IMR-90 (cell line): Measurements from ENCODE around the gene NKD1. TPM values are rescaled to one million over a fixed set of nuclear protein-coding genes. Genes with fewer than 3 reads are reported as not detected.

ENCODE experiments used
- ATAC-seq: fragments of 200-7000 bp; cut with Tn5 transposase; 2 replicates; pipeline ENCODE4 v1.9.1; 2020; ENCODE audit warnings: low read depth, mild to moderate bottlenecking, moderate library complexity
- BruUV-seq: library from RNA; stranded (reverse); fragments of 400-500 nt; replicated peaks from 2 replicates; lab custom pipeline; 2021; lab: Mats Ljungman, UMichigan
- CTCF ChIA-PET: fragments of 300-600 bp; formaldehyde crosslinking; extraction: SDS; loops from one replicate; lab custom pipeline; 2021; ENCODE audit warnings: antibody characterized with exemption; lab: Yijun Ruan, JAX
- POLR2A ChIA-PET: fragments of 300-600 bp; sonication (Branson Sonifier 250); formaldehyde crosslinking; loops from one replicate; lab custom pipeline; 2022; ENCODE audit warnings: antibody characterized with exemption; ENCODE audit not compliant: unreplicated experiment; lab: Charles Lee
- DNase-seq: peaks from one replicate; pipeline ENCODE4 v3.0.0; 2013
- H2AFZ ChIP-seq: replicated peaks from 2 replicates; pipeline ENCODE3; 2013; ENCODE audit warnings: low read length, mild to moderate bottlenecking; ENCODE audit not compliant: poor library complexity
- H2AK5ac ChIP-seq: 2 replicates; pipeline ENCODE4 v1.6.1; 2013; ENCODE audit warnings: low read depth, low read length, inconsistent platforms
- H2AK9ac ChIP-seq: replicated peaks from 2 replicates; pipeline ENCODE3; 2013; ENCODE audit warnings: mild to moderate bottlenecking, low read depth, low read length, moderate library complexity; ENCODE audit not compliant: poor library complexity
- H2BK120ac ChIP-seq: 2 replicates; pipeline ENCODE4 v1.6.1; 2013; ENCODE audit warnings: low read depth, low read length, inconsistent platforms
- H2BK15ac ChIP-seq: 3 replicates; pipeline ENCODE4 v1.6.1; 2013; ENCODE audit warnings: low read depth, low read length, inconsistent platforms
- H2BK20ac ChIP-seq: 2 replicates; pipeline ENCODE4 v1.6.1; 2013; ENCODE audit warnings: low read depth, mild to moderate bottlenecking, inconsistent platforms, low read length, moderate library complexity
- H2BK5ac ChIP-seq: 2 replicates; pipeline ENCODE4 v1.6.1; 2013; ENCODE audit warnings: mild to moderate bottlenecking, low read depth, low read length, inconsistent platforms; ENCODE audit not compliant: poor library complexity, severe bottlenecking
- H3K14ac ChIP-seq: replicated peaks from 2 replicates; pipeline ENCODE4 v1.6.1; 2013; ENCODE audit warnings: low read depth, low read length, inconsistent platforms
- H3K18ac ChIP-seq: 2 replicates; pipeline ENCODE4 v1.6.1; 2013; ENCODE audit warnings: low read depth, low read length, control low read depth
- H3K23ac ChIP-seq: 2 replicates; pipeline ENCODE4 v1.6.1; 2013; ENCODE audit warnings: low read depth, low read length, inconsistent platforms
- H3K27ac ChIP-seq: 2 replicates; pipeline ENCODE4 v1.5.1; 2013; ENCODE audit warnings: mild to moderate bottlenecking, control low read depth, low read length; ENCODE audit not compliant: insufficient read depth
- H3K27me3 ChIP-seq: 2 replicates; pipeline ENCODE4 v1.6.1; 2013; ENCODE audit warnings: low read length; ENCODE audit not compliant: control insufficient read depth, insufficient read depth
- H3K36me3 ChIP-seq: 2 replicates; pipeline ENCODE4 v1.6.1; 2013; ENCODE audit warnings: low read length, mixed read lengths; ENCODE audit not compliant: control insufficient read depth, insufficient read depth
- H3K4ac ChIP-seq: 2 replicates; pipeline ENCODE4 v1.6.1; 2013; ENCODE audit warnings: low read depth, low read length, inconsistent platforms
- H3K4me1 ChIP-seq: 2 replicates; pipeline ENCODE4 v1.6.1; 2013; ENCODE audit warnings: low read length, mixed read lengths; ENCODE audit not compliant: control insufficient read depth, insufficient read depth
- H3K4me2 ChIP-seq: 2 replicates; pipeline ENCODE4 v1.6.1; 2013; ENCODE audit warnings: low read depth, mild to moderate bottlenecking, control low read depth, low read length, moderate library complexity
- H3K4me3 ChIP-seq: 2 replicates; pipeline ENCODE4 v1.5.1; 2013; ENCODE audit warnings: low read depth, mild to moderate bottlenecking, control low read depth, low read length, moderate library complexity; ENCODE audit not compliant: insufficient read depth
- H3K56ac ChIP-seq: 2 replicates; pipeline ENCODE4 v1.6.1; 2013; ENCODE audit warnings: low read length, inconsistent platforms; ENCODE audit not compliant: insufficient read depth; ENCODE audit errors: extremely low read depth
- H3K79me1 ChIP-seq, 2 experiments: 2 replicates each; pipeline ENCODE4 v1.6.1; 2013; ENCODE audit warnings: low read length in 2 of 2, inconsistent platforms in 1 of 2, low read depth in 1 of 2
- H3K9ac ChIP-seq: 2 replicates; pipeline ENCODE4 v1.6.1; 2013; ENCODE audit warnings: low read depth, low read length, control low read depth
- H3K9me1 ChIP-seq: 2 replicates; pipeline ENCODE4 v1.6.1; 2013; ENCODE audit warnings: low read length, inconsistent platforms; ENCODE audit not compliant: insufficient read depth
- H3K9me3 ChIP-seq: 2 replicates; pipeline ENCODE4 v1.6.1; 2013; ENCODE audit warnings: low read length; ENCODE audit not compliant: control insufficient read depth, insufficient read depth
- H4K20me1 ChIP-seq: 2 replicates; pipeline ENCODE4 v1.6.1; 2013; ENCODE audit warnings: low read length, inconsistent platforms; ENCODE audit not compliant: insufficient read depth
- H4K5ac ChIP-seq: 2 replicates; pipeline ENCODE4 v1.6.1; 2013; ENCODE audit warnings: mild to moderate bottlenecking, low read depth, low read length, control low read depth
- H4K8ac ChIP-seq, 2 experiments: 2 replicates each; pipeline ENCODE4 v1.6.1; 2013; ENCODE audit warnings: low read depth in 2 of 2, low read length in 2 of 2, control low read depth in 1 of 2, inconsistent platforms in 1 of 2
- H4K91ac ChIP-seq: 2 replicates; pipeline ENCODE4 v1.6.1; 2013; ENCODE audit warnings: low read depth, low read length, inconsistent platforms; ENCODE audit not compliant: insufficient read depth
- CEBPB ChIP-seq: IDR thresholded peaks from 2 replicates; pipeline ENCODE4 v1.6.1; 2012; ENCODE audit warnings: low read depth, low read length, improper control_type of control experiment
- CHD1 ChIP-seq: IDR thresholded peaks from 2 replicates; pipeline ENCODE4 v1.6.1; 2012; ENCODE audit warnings: low read depth, low read length, improper control_type of control experiment
- CTCF ChIP-seq: conservative IDR thresholded peaks from 2 replicates; pipeline ENCODE4 v1.5.1; 2012; ENCODE audit warnings: mild to moderate bottlenecking, low read depth, low read length, improper control_type of control experiment
- ELK1 ChIP-seq: fragments of 150-350 bp; IDR thresholded peaks from 2 replicates; pipeline ENCODE4 v1.6.1; 2016; ENCODE audit warnings: low read depth, mild to moderate bottlenecking, low read length, moderate library complexity, borderline replicate concordance
- FOS ChIP-seq: fragments of 150-350 bp; IDR thresholded peaks from 2 replicates; pipeline ENCODE4 v1.6.1; 2016; ENCODE audit warnings: low read depth, low read length
- MAZ ChIP-seq: IDR thresholded peaks from 2 replicates; pipeline ENCODE4 v1.6.1; 2012; ENCODE audit warnings: low read depth, mild to moderate bottlenecking, low read length, improper control_type of control experiment, moderate library complexity, borderline replicate concordance
- MXI1 ChIP-seq: IDR thresholded peaks from 2 replicates; pipeline ENCODE4 v1.6.1; 2012; ENCODE audit warnings: low read depth, mild to moderate bottlenecking, low read length, moderate library complexity, borderline replicate concordance
- NFE2L2 ChIP-seq: fragments of 150-350 bp; IDR thresholded peaks from 2 replicates; pipeline ENCODE4 v1.6.1; 2016; ENCODE audit warnings: low read depth, mild to moderate bottlenecking, low read length
- POLR2A ChIP-seq: IDR thresholded peaks from 2 replicates; pipeline ENCODE4 v1.6.1; 2012; ENCODE audit warnings: mild to moderate bottlenecking, low read depth, low read length
- RAD21 ChIP-seq: IDR thresholded peaks from 2 replicates; pipeline ENCODE4 v1.6.1; 2012; ENCODE audit warnings: low read length, improper control_type of control experiment
- RCOR1 ChIP-seq: IDR thresholded peaks from 2 replicates; pipeline ENCODE4 v1.6.1; 2012; ENCODE audit warnings: mild to moderate bottlenecking, low read length, improper control_type of control experiment; ENCODE audit not compliant: insufficient replicate concordance
- RFX5 ChIP-seq: IDR thresholded peaks from 2 replicates; pipeline ENCODE4 v1.8.0; 2012; ENCODE audit warnings: low read depth, mild to moderate bottlenecking, low read length, moderate library complexity
- USF2 ChIP-seq: fragments of 150-350 bp; IDR thresholded peaks from 2 replicates; pipeline ENCODE4 v1.6.1; 2017; ENCODE audit warnings: mild to moderate bottlenecking, antibody characterized with exemption, low read length, low read depth
- WGBS, 2 experiments: methylation state at CpG; one replicate each; pipeline versions ENCODE4 v1.1.5 to v1.1.7; 2013; ENCODE audit warnings: missing lambda C conversion rate in 2 of 2; ENCODE audit not compliant: insufficient read length in 1 of 2; ENCODE audit errors: extremely low coverage in 2 of 2; 5-methylcytosine and 5-hydroxymethylcytosine counted together
- dilution Hi-C: fragments of 300-500 bp; cut with HindIII; formaldehyde crosslinking; loops from one replicate; pipeline ENCODE4 v1.14.3; 2018; ENCODE audit warnings: low sequenced_read_pairs; ENCODE audit not compliant: unreplicated experiment
- in situ Hi-C: fragments of 300-500 bp; cut with MboI; formaldehyde crosslinking; loops from 3 replicates; pipeline ENCODE4 v1.14.3; 2019; ENCODE audit warnings: low sequenced_read_pairs, inconsistent platforms, mixed read lengths
- intact Hi-C: fragments of 100-400 bp; cut with micrococcal nuclease; formaldehyde crosslinking; loops from 2 replicates; pipeline ENCODE4 v1.10.0; 2022
- polyA plus RNA-seq, 3 experiments: library from polyadenylated mRNA; depleted of rRNA; stranded (reverse); fragments of >200 nt; gene quantifications; 2 replicates each; pipeline ENCODE4 v1.2.3, GENCODE V29; 2012; ENCODE audit warnings: low replicate concordance in 1 of 3
- total RNA-seq: library from RNA; depleted of rRNA; stranded (reverse); fragments of >200 nt; gene quantifications from 2 replicates; pipeline ENCODE4 v1.2.3, GENCODE V29; 2012

The NKD1 gene
- total and polyA plus RNA-seq, 2 of the 4 experiments (the other 2 are of a cell fraction), result not detected

- Histone ChIP-seq H3K36me3 (no peaks in the 10 kb centered on the region), H3K23ac (no peak overlapping the region), H4K8ac (no peak overlapping the region), H4K5ac (no peak overlapping the region), H2AK5ac (no peak overlapping the region), H2BK5ac (no peak overlapping the region), H2BK20ac (no peak overlapping the region), H4K20me1 (no peaks in the 10 kb centered on the region), H3K4me3 (no peak overlapping the region), H3K4ac (no peak overlapping the region), H3K4me1 (no peaks in the 10 kb centered on the region), H2AFZ (no peak overlapping the region), H3K9me3 (no peaks in the 10 kb centered on the region), H3K9me1 (no peaks in the 10 kb centered on the region), H3K9ac (no peak overlapping the region), H3K18ac (no peak overlapping the region), H3K27ac (no peak overlapping the region), H3K56ac (no peak overlapping the region), H2BK15ac (no peak overlapping the region), H3K14ac (no peak overlapping the region), H3K27me3 (peaks cover 28% of the 10 kb centered on the region), H3K4me2 (no peak overlapping the region), H2BK120ac (no peak overlapping the region), H2AK9ac (no peak overlapping the region), H4K91ac (no peak overlapping the region), H3K79me1 (no peaks in the 10 kb centered on the region)
- WGBS, 2 experiments, result 86% methylated on average over 5 of the region's 10 CpGs; no CpG with 5 or more reads in 1 of the 2 experiments
- ChIA-PET CTCF (no interaction called here), POLR2A (no interaction called here)
- in situ Hi-C loops, result no loop called here
- dilution Hi-C loops, result no loop called here
- no TSS peak for BruUV-seq
- ATAC-seq (no peak), DNase-seq (no peak)
- TF ChIP-seq USF2, result no peak
- TF ChIP-seq CTCF, result no peak
- no peak for TF ChIP-seq NFE2L2
- TF ChIP-seq CHD1, result no peak
- TF ChIP-seq RFX5, result no peak
- TF ChIP-seq CEBPB, result no peak
- TF ChIP-seq POLR2A, result no peak
- no peak for TF ChIP-seq MXI1
- TF ChIP-seq RCOR1, result no peak
- TF ChIP-seq RAD21, result no peak
- no peak for TF ChIP-seq ELK1
- TF ChIP-seq MAZ, result no peak
- no peak for TF ChIP-seq FOS
- intact Hi-C loops, result no loop called here
Observed at GRCh38 chr16:50611995-50612848, 64.0 kb downstream of the NKD1 start.
